GM18861 (cell line): ENCODE results near the gene SLC25A33.
A peak's percentile ranks its signal among the peaks of the same experiment; 100 is the strongest.

Experiments
- ATAC-seq: cut with Tn5 transposase; IDR thresholded peaks from one replicate; pipeline ENCODE4 v1.9.1; 2021; ENCODE audit not compliant: unreplicated experiment

The SLC25A33 gene

GRCh38 chr1:9586147-9586766 is 47.0 kb downstream of the SLC25A33 start:
- ATAC-seq = no peak

GRCh38 chr1:9588551-9589143 is 49.4 kb downstream of the SLC25A33 start, which contains the start of gene TMEM201:
TSS of gene TMEM201 (plus strand) at chr1:9588911. CDS start at chr1:9588931, 20 bp downstream.
- peak; percentile 46 for ATAC-seq

GRCh38 chr1:9589144-9589718 is 50.0 kb downstream of the SLC25A33 start:
- ATAC-seq = peak; percentile 19

GRCh38 chr1:9589719-9590157 is 50.5 kb downstream of the SLC25A33 start:
- ATAC-seq = no peak

- no peak for ATAC-seq
Observed at GRCh38 chr1:9590201-9590600, 50.9 kb downstream of the SLC25A33 start.

- no peak for ATAC-seq
Observed at GRCh38 chr1:9590945-9591668, 51.8 kb downstream of the SLC25A33 start.

GRCh38 chr1:9591669-9592509 is 52.6 kb downstream of the SLC25A33 start:
- no peak for ATAC-seq

- ATAC-seq = no peak
Observed at GRCh38 chr1:9592510-9593075, 53.3 kb downstream of the SLC25A33 start.

- no peak for ATAC-seq
Observed at GRCh38 chr1:9593147-9593491, 53.9 kb downstream of the SLC25A33 start.

GRCh38 chr1:9593492-9594465 is 54.5 kb downstream of the SLC25A33 start:
- no peak for ATAC-seq

GRCh38 chr1:9594471-9595155 is 55.3 kb downstream of the SLC25A33 start:
- ATAC-seq = no peak

- ATAC-seq = no peak
Observed at GRCh38 chr1:9595156-9595967, 56.1 kb downstream of the SLC25A33 start.

GRCh38 chr1:9595968-9596340 is 56.7 kb downstream of the SLC25A33 start:
- ATAC-seq = no peak

GRCh38 chr1:9596415-9597123 is 57.3 kb downstream of the SLC25A33 start:
- ATAC-seq = no peak

GRCh38 chr1:9597361-9598315 is 58.4 kb downstream of the SLC25A33 start:
- no peak for ATAC-seq

GRCh38 chr1:9598316-9598700 is 59.0 kb downstream of the SLC25A33 start:
- ATAC-seq = no peak
